ENCODE results near the gene REP15.
"Not testable (repeated sequence)": the region's sequence is repeated elsewhere in the genome, so short reads cannot be mapped to it uniquely, and the experiment has no call there.

The REP15 gene

GRCh38 chr12:27703720-27704452, 7.6 kb downstream of the REP15 start:
- DNase-seq, result peak; percentile 32

DNA sequence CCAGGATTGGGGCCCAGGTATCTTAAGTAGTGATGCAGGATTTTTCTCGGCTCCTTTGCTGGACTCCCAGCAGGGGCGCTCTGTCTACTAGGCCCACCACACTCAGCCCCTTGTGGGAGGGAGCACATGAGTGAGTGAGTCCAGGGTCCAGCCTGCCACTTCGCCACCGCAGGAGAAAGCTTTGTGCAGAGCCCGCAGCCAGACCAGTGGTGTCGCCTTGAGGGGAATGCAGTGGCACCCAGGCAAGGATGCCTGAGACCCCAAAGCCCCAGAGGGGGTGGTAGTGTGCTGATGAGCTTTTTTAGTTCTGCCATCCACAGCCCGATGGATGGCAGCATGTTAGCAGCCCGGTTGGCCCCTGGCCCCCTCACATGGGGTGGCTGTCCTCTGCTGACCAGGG, 9.0 kb downstream of the REP15 start:
- DNase-seq, result no peak

- no peak for DNase-seq
These were observed 11.0 kb downstream of the REP15 start for GRCh38 chr12:27707216-27707615.

DNA sequence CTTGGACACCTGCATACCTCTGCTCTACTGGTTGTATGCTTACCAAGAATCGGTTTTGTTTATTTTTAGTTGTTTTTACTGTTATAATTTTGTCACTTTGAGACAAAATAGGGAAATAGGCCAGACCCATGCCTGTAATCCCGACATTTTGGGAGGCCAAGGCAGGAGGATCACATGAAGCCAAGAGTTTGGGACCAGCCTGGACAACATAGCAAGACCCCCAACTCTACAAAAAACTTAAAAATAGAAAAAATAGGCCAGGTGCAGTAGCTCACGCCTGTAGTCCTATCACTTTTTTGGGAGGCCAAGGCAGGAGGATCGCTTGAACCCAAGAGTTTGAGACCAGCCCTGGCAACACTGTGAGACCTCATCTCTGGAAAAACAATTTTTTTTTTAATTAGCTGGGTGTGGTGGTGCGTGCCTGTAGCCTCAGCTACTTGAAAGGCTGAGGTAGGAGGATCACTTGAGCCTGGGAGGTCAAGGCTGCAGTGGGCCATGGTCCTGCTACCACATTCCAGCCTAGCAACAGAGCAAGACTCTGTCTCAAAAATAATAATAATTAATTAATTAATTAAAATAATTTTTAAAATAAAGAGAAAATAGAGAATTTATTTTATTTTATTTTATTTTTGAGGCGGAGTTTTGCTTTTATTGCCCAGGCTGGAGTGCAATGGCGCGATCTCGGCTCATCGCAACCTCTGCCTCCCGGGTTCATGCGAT, 13.1 kb downstream of the REP15 start:
- DNase-seq, result no peak

DNA sequence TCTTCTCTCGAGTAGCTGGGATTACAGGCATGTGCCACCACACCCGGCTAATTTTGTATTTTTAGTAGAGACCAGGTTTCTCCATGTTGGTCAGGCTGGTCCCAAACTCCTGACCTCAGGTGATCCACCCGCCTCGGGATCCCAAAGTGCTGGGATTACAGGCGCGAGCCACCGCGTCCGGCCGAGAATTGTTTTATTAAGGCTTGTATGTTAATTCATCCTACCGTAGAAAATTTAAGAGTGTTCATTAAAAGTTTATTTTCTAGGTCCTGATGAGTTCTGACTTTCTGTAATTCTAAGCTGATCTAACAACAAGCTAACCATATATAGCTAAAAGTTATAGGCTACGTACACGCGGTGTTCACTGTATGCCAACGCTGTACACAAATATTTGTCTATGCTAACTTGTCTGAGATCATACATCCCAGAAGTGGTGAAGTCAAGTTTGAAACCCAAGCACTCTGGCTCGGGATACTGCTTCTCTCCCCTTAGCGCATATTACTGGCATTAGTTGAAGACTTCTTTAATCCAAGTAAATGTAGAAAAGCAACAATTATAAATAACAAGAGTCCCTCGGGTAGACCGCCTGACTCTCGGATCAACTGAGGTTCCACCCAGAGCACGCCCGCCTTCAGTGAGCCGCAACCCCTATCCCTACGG, 13.8 kb downstream of the REP15 start:
- DNase-seq, result no peak

DNA sequence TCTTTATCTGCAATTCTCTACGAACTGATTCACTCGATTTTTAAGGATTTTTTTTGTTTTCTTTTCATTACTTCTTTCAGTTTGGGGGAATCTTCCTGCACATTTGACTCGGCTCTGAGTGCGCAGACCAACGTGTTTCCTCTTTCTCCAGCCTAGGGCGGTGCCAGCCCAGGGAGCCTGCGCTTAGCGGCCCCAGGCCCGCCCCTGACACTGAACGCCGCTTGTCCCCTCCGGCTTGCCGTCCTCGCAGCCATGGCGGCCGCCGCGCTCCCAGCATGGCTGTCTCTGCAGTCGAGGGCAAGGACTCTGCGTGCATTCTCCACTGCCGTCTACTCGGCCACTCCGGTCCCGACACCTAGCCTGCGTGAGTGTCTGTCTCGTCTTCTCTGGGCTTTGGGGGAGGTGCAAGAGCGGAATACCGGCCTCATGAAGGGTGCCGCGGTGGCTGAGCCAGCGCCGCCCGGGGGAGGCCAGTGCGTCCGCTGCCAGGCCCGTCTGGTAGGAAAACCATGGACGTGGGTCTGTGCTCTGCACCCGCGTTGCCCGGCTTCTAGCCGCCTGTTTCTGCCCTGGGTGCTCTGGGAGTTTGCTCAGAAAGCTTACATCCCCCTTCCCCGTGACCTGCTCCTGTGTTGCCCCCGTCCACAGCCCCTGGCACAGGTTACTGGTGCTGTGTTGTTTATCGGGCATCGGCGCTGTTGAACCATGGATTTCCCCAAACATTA, 14.5 kb downstream of the REP15 start, which contains the start of gene MRPS35:
Gene MRPS35 (plus strand): TSS at position 241 of the 725 bp plus-strand sequence. CDS start 12 bp downstream, at position 253.
- DNase-seq, result peak; percentile 74

- no peak for DNase-seq
These were observed 15.1 kb downstream of the REP15 start for GRCh38 chr12:27711317-27711682.

DNA sequence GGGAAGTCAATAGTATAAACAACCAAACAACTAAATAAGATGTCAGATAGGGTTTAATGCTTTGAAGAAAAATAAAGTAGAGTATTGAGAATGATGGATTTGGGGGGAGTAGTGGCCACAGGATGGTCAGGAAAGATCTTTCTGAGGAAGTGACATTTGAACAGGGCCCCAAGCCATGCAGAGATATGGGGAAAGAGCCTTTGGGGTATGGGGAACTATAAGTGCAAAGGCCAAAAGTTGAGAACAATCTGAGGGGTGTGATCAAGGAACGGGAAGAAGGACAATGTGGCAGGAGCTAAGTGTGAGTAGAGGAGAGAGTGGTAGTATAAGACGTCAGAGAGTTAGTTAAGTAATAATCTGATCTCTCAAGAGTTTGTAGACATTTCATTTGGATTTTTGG, 15.7 kb downstream of the REP15 start:
- DNase-seq, result no peak

DNA sequence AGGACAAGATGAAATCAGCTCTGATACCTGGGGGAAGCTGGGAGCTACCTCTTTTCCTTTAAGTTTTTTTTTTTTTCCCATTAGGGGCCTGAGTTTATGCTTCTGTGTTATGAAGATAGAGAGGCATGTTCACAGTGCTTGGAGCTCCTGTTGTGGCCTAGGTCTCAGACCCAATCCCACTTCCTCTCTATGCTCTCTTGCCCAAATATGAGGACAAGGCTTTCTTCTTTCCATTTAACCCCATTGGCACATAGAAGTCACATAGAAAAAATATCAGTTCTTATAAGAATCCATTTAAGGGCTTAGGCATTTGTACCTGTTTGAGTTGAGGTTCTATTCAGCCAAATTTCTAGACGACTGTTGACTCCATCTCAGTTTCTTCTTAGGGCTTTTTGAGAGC, 27.0 kb downstream of the REP15 start:
- DNase-seq, result no peak

- DNase-seq, result no peak
These were observed 33.9 kb downstream of the REP15 start for GRCh38 chr12:27730097-27730588.

GRCh38 chr12:27732281-27732680, 36.0 kb downstream of the REP15 start:
- no peak for DNase-seq

DNA sequence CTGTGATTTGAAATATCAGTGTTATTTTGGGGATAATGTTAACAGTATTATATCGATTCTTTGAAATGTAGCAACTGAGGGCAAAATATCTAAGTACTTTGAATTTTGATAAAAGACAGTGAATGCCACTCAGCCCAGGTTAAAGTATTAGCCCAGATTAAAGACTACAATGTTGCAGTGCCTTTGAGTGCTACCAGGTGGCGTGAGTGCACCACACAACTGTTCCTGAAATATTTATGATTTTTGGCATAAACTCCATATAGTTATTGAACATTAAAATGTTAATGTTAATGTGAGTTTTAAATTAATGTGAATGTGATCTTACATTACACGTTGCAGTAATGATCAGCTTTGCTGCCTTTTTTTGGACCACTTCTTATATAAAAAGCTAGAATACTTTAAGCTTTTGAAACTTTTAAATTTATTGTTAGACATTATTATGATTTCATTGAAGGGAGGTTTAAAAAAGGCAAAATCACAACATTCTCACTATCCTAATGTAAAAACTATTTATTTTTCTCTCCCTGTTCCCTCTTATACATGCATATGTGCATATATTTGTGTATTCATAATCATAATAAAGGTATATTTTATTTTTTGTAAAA, 36.9 kb downstream of the REP15 start:
- no peak for DNase-seq

DNA sequence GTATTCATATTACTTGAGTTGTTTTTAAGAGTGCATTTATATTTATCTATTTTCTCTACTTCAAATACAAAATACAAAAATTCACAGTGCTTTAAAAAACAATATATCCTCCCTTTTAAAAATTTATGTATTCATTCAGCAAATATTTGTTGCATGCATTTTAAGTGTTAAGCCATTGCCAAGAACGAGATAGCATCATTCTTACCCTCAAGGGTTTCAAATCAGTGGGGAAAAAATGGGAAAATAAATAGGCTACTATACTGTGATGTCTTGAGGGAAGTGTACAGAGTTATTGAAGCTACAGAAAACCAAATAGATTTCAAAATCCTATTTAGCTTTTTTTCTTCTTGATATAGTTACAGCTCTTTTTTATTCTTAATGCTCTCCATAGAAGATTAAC, 37.5 kb downstream of the REP15 start:
- DNase-seq, result no peak

GRCh38 chr12:27734321-27734720, 38.1 kb downstream of the REP15 start:
- not testable (repeated sequence) for DNase-seq

- DNase-seq, result no peak
These were observed 47.4 kb downstream of the REP15 start for GRCh38 chr12:27743601-27744000.

GRCh38 chr12:27745734-27746133, 49.5 kb downstream of the REP15 start:
- DNase-seq, result not testable (repeated sequence)

All from NCI-H1436 (cell line).